Measurements from ENCODE around the gene CRYL1.

CRYL1 gene

GRCh38 chr13:20566468-20566897 is 40.8 kb upstream of the CRYL1 start:
- ChIA-PET CTCF (no interaction called here), POLR2A (no interaction called here)
- Histone ChIP-seq H3K9me3 (ENCODE audit: control insufficient read depth, insufficient read depth, low read depth, low read length) (no peaks in the 10 kb centered on the region), H3K36me3 (ENCODE audit: control insufficient read depth in 2 of 2, insufficient read depth in 1 of 2, low read length in 2 of 2) (no peaks in the 10 kb centered on the region), H3K27ac (ENCODE audit: extremely low read depth, low read depth, low read length) (peak overlapping the region; percentile 92), H3K4me1 (ENCODE audit: control insufficient read depth, insufficient read depth, low read length) (no peaks in the 10 kb centered on the region), H3K4me3 (ENCODE audit: low read depth, low read length) (peak overlapping the region; percentile 61)
- TF ChIP-seq ZNF600 (tag by site-specific recombination; IDR thresholded peaks at IDR 0.05) (peak; percentile 64), ZNF394 (tag by site-specific recombination; IDR thresholded peaks at IDR 0.05; ENCODE audit: borderline replicate concordance) (no peak), ZNF324 (tag by site-specific recombination; IDR thresholded peaks at IDR 0.05) (no peak)

GRCh38 chr13:20565115-20565736 is 39.6 kb upstream of the CRYL1 start:
- TF ChIP-seq ZNF214 (tag by site-specific recombination; IDR thresholded peaks at IDR 0.05; ENCODE audit: borderline replicate concordance) = no peak
- no peak for TF ChIP-seq ZNF548 (tag by site-specific recombination; IDR thresholded peaks at IDR 0.05)
- TF ChIP-seq, protein P1, sequence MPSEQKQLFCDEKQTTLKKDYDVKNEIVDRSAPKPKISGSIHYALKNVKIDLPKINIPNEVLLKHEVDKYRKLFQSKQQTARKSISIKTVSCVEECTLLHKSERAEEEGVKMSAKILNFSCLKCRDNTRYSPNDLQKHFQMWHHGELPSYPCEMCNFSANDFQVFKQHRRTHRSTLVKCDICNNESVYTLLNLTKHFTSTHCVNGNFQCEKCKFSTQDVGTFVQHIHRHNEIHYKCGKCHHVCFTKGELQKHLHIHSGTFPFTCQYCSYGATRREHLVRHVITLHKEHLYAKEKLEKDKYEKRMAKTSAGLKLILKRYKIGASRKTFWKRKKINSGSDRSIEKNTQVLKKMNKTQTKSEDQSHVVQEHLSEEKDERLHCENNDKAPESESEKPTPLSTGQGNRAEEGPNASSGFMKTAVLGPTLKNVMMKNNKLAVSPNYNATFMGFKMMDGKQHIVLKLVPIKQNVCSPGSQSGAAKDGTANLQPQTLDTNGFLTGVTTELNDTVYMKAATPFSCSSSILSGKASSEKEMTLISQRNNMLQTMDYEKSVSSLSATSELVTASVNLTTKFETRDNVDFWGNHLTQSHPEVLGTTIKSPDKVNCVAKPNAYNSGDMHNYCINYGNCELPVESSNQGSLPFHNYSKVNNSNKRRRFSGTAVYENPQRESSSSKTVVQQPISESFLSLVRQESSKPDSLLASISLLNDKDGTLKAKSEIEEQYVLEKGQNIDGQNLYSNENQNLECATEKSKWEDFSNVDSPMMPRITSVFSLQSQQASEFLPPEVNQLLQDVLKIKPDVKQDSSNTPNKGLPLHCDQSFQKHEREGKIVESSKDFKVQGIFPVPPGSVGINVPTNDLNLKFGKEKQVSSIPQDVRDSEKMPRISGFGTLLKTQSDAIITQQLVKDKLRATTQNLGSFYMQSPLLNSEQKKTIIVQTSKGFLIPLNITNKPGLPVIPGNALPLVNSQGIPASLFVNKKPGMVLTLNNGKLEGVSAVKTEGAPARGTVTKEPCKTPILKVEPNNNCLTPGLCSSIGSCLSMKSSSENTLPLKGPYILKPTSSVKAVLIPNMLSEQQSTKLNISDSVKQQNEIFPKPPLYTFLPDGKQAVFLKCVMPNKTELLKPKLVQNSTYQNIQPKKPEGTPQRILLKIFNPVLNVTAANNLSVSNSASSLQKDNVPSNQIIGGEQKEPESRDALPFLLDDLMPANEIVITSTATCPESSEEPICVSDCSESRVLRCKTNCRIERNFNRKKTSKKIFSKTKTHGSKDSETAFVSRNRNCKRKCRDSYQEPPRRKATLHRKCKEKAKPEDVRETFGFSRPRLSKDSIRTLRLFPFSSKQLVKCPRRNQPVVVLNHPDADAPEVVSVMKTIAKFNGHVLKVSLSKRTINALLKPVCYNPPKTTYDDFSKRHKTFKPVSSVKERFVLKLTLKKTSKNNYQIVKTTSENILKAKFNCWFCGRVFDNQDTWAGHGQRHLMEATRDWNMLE (tag by site-specific recombination; conservative IDR thresholded peaks at IDR 0.05; ENCODE audit: low read depth) = no peak
- peak; percentile 94 for TF ChIP-seq SETDB1 (IDR thresholded peaks at IDR 0.05; ENCODE audit: insufficient read length, low read length)
- TF ChIP-seq ZNF140 (tag by site-specific recombination; IDR thresholded peaks at IDR 0.05) = no peak
- TF ChIP-seq GLI2 (tag by site-specific recombination; IDR thresholded peaks at IDR 0.05; ENCODE audit: borderline replicate concordance, low read depth) = no peak
- Histone ChIP-seq H3K9me3 (ENCODE audit: control insufficient read depth, insufficient read depth, low read depth, low read length) (no peaks in the 10 kb centered on the region), H3K27ac (ENCODE audit: extremely low read depth, low read depth, low read length) (no peak overlapping the region), H3K36me3 (ENCODE audit: control insufficient read depth in 2 of 2, insufficient read depth in 1 of 2, low read length in 2 of 2) (no peaks in the 10 kb centered on the region), H3K4me1 (ENCODE audit: control insufficient read depth, insufficient read depth, low read length) (no peaks in the 10 kb centered on the region), H3K4me3 (ENCODE audit: low read depth, low read length) (no peak overlapping the region)
- CTCF ChIA-PET = no interaction called here
- POLR2A ChIA-PET = no interaction called here

- CTCF ChIA-PET = interaction anchor here (0.6 to 0.7 kb wide), 3 partner anchors 49 to 67 kb away, joined by 4 to 6 read pairs (median 5); no protein-coding TSS in a partner anchor
- POLR2A ChIA-PET = no interaction called here
Measured at GRCh38 chr13:20561741-20562140, 36.1 kb upstream of the CRYL1 start.

More at GRCh38 chr13:20561741-20562140, 36.1 kb upstream of the CRYL1 start:
- no peak overlapping the region for H3K27ac ChIP-seq (ENCODE audit: extremely low read depth, low read depth, low read length)
- no peaks in the 10 kb centered on the region for H3K36me3 ChIP-seq (ENCODE audit: control insufficient read depth in 2 of 2, insufficient read depth in 1 of 2, low read length in 2 of 2)
- TF ChIP-seq, protein P2, sequence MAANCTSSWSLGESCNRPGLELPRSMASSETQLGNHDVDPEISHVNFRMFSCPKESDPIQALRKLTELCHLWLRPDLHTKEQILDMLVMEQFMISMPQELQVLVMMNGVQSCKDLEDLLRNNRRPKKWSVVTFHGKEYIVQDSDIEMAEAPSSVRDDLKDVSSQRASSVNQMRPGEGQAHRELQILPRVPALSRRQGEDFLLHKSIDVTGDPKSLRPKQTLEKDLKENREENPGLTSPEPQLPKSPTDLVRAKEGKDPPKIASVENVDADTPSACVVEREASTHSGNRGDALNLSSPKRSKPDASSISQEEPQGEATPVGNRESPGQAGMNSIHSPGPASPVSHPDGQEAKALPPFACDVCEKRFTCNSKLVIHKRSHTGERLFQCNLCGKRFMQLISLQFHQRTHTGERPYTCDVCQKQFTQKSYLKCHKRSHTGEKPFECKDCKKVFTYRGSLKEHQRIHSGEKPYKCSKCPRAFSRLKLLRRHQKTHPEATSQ (tag by site-specific recombination; IDR thresholded peaks at IDR 0.05) = no peak
- no peak for TF ChIP-seq ZNF16 (tag by site-specific recombination; IDR thresholded peaks at IDR 0.05; ENCODE audit: low read depth)
- no peak for TF ChIP-seq BCL11B (tag by site-specific recombination; IDR thresholded peaks at IDR 0.05; ENCODE audit: low read depth)
- TF ChIP-seq, protein P3, sequence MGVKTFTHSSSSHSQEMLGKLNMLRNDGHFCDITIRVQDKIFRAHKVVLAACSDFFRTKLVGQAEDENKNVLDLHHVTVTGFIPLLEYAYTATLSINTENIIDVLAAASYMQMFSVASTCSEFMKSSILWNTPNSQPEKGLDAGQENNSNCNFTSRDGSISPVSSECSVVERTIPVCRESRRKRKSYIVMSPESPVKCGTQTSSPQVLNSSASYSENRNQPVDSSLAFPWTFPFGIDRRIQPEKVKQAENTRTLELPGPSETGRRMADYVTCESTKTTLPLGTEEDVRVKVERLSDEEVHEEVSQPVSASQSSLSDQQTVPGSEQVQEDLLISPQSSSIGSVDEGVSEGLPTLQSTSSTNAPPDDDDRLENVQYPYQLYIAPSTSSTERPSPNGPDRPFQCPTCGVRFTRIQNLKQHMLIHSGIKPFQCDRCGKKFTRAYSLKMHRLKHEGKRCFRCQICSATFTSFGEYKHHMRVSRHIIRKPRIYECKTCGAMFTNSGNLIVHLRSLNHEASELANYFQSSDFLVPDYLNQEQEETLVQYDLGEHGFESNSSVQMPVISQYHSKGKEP (tag by site-specific recombination; IDR thresholded peaks at IDR 0.05) = no peak
- no peak for TF ChIP-seq ZNF626 (tag by site-specific recombination; IDR thresholded peaks at IDR 0.05)
- TF ChIP-seq OVOL3 (tag by site-specific recombination; IDR thresholded peaks at IDR 0.05) = no peak
- TF ChIP-seq ZNF350 (tag by site-specific recombination; IDR thresholded peaks at IDR 0.05) = no peak
- TF ChIP-seq, protein P4, sequence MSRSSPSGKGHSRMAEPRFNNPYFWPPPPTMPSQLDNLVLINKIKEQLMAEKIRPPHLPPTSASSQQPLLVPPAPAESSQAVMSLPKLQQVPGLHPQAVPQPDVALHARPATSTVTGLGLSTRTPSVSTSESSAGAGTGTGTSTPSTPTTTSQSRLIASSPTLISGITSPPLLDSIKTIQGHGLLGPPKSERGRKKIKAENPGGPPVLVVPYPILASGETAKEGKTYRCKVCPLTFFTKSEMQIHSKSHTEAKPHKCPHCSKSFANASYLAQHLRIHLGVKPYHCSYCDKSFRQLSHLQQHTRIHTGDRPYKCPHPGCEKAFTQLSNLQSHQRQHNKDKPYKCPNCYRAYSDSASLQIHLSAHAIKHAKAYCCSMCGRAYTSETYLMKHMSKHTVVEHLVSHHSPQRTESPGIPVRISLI (tag by site-specific recombination; IDR thresholded peaks at IDR 0.05) = no peak
- no peak for TF ChIP-seq ZNF560 (tag by site-specific recombination; IDR thresholded peaks at IDR 0.05; ENCODE audit: borderline replicate concordance)
- TF ChIP-seq ZNF433 (tag by site-specific recombination; IDR thresholded peaks at IDR 0.05; ENCODE audit: low read depth) = no peak
- no peaks in the 10 kb centered on the region for H3K4me1 ChIP-seq (ENCODE audit: control insufficient read depth, insufficient read depth, low read length)
- H3K9me3 ChIP-seq (ENCODE audit: control insufficient read depth, insufficient read depth, low read depth, low read length) = no peaks in the 10 kb centered on the region
- no peak overlapping the region for H3K4me3 ChIP-seq (ENCODE audit: low read depth, low read length)
